ENCODE measurements around the gene COP1. TPM values are rescaled to one million over a fixed set of nuclear protein-coding genes. Genes with fewer than 3 reads are reported as not detected.
"Not testable (repeated sequence)": the region's sequence is repeated elsewhere in the genome, so short reads cannot be mapped to it uniquely, and the experiment has no call there.

Gene COP1
- total and polyA plus RNA-seq, 3 donors from 2014 or later = 63.7 to 103 (median 92.9) TPM

GRCh38 chr1:176241385-176242015 is 34.4 kb upstream of the COP1 start:
- Histone ChIP-seq H3K27me3 (no peaks in the 10 kb centered on the region), H3K36me3 (ENCODE audit: low read depth, missing control alignments) (no peaks in the 10 kb centered on the region), H3K4me3 (no peak overlapping the region), H3K27ac (no peak overlapping the region), H3K9me3 (no peaks in the 10 kb centered on the region), H3K4me1 (no peaks in the 10 kb centered on the region)
- no peak for DNase-seq
- intact Hi-C loops (cut with DNase I; ENCODE audit: low total_unique reads) = no loop called here
- 83 to 91% methylated on average over 2 of the region's 2 CpGs for WGBS, 2 donors
- TF ChIP-seq CTCF (IDR thresholded peaks at IDR 0.05) (no peak), POLR2A (IDR thresholded peaks at IDR 0.05) (no peak)

- H3K36me3 ChIP-seq (ENCODE audit: low read depth, missing control alignments); H3K4me1 ChIP-seq; H3K9me3 ChIP-seq; H3K27ac ChIP-seq; DNase-seq; H3K4me3 ChIP-seq; intact Hi-C loops (cut with DNase I; ENCODE audit: low total_unique reads); H3K27me3 ChIP-seq: not testable (repeated sequence)
- 89 to 90% methylated on average over 3 of the region's 3 CpGs for WGBS, 2 donors
These were observed 26.6 kb upstream of the COP1 start for GRCh38 chr1:176233657-176234056.

- Histone ChIP-seq H3K27me3 (no peaks in the 10 kb centered on the region), H3K27ac (no peak overlapping the region), H3K9me3 (no peaks in the 10 kb centered on the region), H3K4me1 (no peaks in the 10 kb centered on the region), H3K36me3 (ENCODE audit: low read depth, missing control alignments) (no peaks in the 10 kb centered on the region), H3K4me3 (no peak overlapping the region)
- TF ChIP-seq CTCF (IDR thresholded peaks at IDR 0.05) (no peak), POLR2A (IDR thresholded peaks at IDR 0.05) (no peak)
- WGBS, 2 donors = 76 to 83% methylated on average over 3 of the region's 3 CpGs
- no peak for DNase-seq
- intact Hi-C loops (cut with DNase I; ENCODE audit: low total_unique reads) = no loop called here
These were observed 20.5 kb upstream of the COP1 start for GRCh38 chr1:176227579-176227978.

- TF ChIP-seq POLR2A (IDR thresholded peaks at IDR 0.05) = no peak
- no peaks in the 10 kb centered on the region for H3K36me3 ChIP-seq (ENCODE audit: low read depth, missing control alignments)
- DNase-seq = peak; percentile 32
- no peaks in the 10 kb centered on the region for H3K27me3 ChIP-seq
- H3K4me3 ChIP-seq = no peak overlapping the region
- no peak overlapping the region for H3K27ac ChIP-seq
- intact Hi-C loops (cut with DNase I; ENCODE audit: low total_unique reads) = no loop called here
- no peaks in the 10 kb centered on the region for H3K9me3 ChIP-seq
- WGBS, 2 donors = 60 to 65% methylated on average over 2 of the region's 2 CpGs
- H3K4me1 ChIP-seq = no peaks in the 10 kb centered on the region
These were observed 18.8 kb upstream of the COP1 start for GRCh38 chr1:176225911-176226310.

- WGBS, 2 donors = 77 to 88% methylated on average over 1 of the region's 1 CpG
- no peak overlapping the region for H3K4me3 ChIP-seq
- H3K27ac ChIP-seq = no peak overlapping the region
- intact Hi-C loops (cut with DNase I; ENCODE audit: low total_unique reads) = no loop called here
- H3K36me3 ChIP-seq (ENCODE audit: low read depth, missing control alignments) = no peaks in the 10 kb centered on the region
- DNase-seq = no peak
- no peak for TF ChIP-seq CTCF (IDR thresholded peaks at IDR 0.05)
- TF ChIP-seq POLR2A (IDR thresholded peaks at IDR 0.05) = no peak
- H3K9me3 ChIP-seq = no peaks in the 10 kb centered on the region
- H3K4me1 ChIP-seq = no peaks in the 10 kb centered on the region
- H3K27me3 ChIP-seq = no peaks in the 10 kb centered on the region
These were observed 18.4 kb upstream of the COP1 start for GRCh38 chr1:176225479-176225875.

GRCh38 chr1:176222196-176222595 is 15.1 kb upstream of the COP1 start:
- no peak for TF ChIP-seq POLR2A (IDR thresholded peaks at IDR 0.05)
- intact Hi-C loops (cut with DNase I; ENCODE audit: low total_unique reads) = no loop called here
- no peaks in the 10 kb centered on the region for H3K9me3 ChIP-seq
- H3K27ac ChIP-seq = no peak overlapping the region
- H3K4me3 ChIP-seq = no peak overlapping the region
- WGBS, 2 donors = 79 to 86% methylated on average over 1 of the region's 1 CpG
- no peak for DNase-seq
- H3K4me1 ChIP-seq = no peaks in the 10 kb centered on the region
- H3K27me3 ChIP-seq = no peaks in the 10 kb centered on the region
- H3K36me3 ChIP-seq (ENCODE audit: low read depth, missing control alignments) = no peaks in the 10 kb centered on the region
